ENCODE data around the gene PTPRO. TPM values are rescaled to one million over a fixed set of nuclear protein-coding genes. Genes with fewer than 3 reads are reported as not detected.

PTPRO gene
- total RNA-seq, 1 donor from 2014 or later, result 8.3 TPM

DNA sequence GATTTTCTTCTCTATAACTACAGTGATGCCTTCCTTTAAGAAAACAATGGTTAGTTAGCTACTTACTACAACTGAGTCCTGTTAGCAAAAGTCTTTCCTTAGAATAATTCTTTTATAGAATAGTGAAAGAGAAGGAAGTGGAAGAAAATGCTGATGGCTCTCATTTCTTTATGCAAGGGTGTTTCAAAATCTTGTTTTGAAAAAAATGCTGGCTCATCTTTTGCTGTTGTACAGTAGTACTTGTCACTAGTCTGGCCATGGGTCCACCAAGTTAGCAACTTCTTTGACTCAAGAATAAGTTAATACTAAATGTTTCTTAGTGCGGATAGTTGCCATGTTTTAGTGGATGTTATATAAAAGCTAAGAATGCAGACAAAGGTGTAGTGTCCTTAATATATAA, 225.4 kb downstream of the PTPRO start:
- intact Hi-C loops (cut with micrococcal nuclease), result loop anchor here (5.0 kb wide), 2 partner anchors 155 to 240 kb away; partner anchors contain the start of gene EPS8

DNA sequence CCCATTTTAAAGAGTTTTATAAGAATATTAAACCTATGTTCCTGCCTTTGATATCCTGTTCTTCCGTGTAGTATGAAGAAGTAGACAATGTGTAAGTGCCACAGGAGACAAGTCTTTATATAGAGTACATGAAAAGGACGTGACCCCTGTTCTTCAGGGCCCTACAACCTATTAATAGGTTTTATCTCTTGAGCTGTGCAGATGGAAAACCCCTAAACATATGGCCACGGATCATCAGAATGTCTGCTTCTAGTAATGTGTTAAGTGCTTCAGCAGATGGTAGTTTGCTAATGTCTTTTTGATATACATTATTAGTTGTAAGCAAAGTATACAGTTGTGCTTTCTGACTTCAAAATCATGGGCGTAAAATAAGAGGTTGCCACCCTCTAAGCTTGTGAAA, 228.5 kb downstream of the PTPRO start:
- intact Hi-C loops (cut with micrococcal nuclease), result no loop called here

DNA sequence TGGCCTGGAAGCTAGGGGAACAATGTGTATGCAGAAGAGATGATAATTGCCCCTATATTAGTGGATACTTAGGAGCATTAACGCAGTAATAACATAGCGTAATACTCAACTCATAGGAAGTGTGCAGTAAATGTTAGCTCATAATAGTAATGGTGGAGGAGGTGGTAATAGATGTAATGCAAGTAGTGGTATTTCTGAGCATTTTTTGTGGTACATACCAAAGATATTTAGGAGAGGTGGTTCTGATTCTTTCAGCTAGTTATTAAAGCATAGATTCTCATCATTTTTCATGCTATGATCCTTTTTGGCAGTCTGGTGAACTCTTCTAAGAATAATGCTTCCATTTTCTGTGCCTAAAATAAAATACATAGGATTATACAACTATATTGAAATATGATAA, 233.1 kb downstream of the PTPRO start:
- intact Hi-C loops (cut with micrococcal nuclease), result no loop called here

DNA sequence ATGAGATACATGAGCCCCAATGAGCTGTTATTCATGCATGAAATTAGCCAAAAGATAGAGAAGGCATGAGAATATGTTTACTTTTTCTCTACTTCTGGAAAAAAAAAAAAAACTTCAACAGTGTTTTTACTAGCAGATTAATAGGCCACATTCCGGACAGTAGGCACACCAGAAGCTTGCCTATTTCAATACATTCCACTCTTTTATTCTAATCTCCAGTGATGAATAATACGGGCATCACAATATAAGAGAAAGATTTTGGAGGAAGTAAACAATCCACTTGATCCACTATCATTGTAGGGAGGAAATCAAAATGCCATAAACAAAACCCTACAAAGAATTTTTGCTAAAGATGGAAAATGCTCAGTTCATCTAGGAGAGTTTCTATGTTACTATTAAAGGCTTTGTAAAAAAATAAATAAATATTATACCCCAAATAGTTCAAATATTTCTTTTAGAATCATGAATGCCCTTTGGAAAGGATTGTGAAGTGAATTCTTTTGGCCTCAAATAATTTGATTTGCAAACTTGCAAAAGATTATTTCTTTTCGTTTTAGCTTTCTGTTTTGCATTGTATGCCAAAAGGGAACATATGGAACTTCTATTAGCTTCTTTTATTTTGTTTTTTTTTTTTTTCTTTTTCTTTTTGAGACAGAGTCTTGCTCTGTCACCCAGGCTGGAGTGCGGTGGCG, 234.2 kb downstream of the PTPRO start:
- intact Hi-C loops (cut with micrococcal nuclease), result no loop called here

DNA sequence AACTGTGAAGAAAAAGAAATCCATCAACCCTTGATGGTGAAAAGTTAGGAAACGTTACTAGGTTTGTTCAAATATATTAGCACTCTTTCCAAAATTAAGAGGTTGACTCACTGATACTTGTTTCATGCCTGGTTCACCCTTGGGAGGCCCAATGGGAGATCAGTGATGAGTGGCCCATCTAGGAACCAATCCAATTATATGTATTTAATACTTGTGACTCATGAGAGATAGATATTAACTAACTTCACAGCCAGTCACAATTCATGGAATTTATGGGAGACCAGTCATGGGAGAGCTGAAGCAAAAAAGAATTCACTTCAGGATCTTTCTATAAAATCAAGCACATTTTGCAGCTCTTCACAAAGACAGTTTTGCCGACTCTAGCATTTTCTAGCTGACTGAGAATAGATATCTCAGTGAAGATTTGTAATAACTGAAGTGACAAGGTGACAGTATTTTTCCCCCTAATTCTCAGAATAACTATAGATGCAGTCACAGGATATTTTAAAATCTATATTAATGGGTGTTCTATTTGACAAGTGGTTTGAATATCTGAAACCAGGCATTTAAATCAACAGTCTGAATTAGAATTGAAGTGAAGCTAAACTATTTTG, 236.7 kb downstream of the PTPRO start:
- intact Hi-C loops (cut with micrococcal nuclease), result no loop called here

DNA sequence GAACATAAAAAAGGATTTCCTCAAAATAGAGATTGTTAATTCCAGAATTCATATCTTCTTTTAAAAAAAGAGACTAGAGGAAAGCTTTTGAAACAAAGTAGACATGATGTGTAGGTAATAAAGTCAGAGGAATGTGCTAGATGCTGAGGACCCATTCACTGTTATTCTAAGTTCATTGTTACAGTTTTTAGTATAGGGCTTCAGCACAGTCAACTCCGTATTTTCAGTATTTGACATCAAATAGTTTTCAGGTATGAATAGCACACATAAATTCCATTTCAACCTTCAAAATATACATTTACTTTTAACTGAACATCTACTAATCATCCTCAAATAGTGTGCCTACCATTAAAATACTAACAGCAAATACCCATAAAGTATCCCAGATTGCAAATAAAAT, 239.1 kb downstream of the PTPRO start:
- intact Hi-C loops (cut with micrococcal nuclease), result loop anchor here (5.0 kb wide), 4 partner anchors 599 to 1304 kb away; partner anchors contain the start of genes ARHGDIB, C12orf60 and WBP11

DNA sequence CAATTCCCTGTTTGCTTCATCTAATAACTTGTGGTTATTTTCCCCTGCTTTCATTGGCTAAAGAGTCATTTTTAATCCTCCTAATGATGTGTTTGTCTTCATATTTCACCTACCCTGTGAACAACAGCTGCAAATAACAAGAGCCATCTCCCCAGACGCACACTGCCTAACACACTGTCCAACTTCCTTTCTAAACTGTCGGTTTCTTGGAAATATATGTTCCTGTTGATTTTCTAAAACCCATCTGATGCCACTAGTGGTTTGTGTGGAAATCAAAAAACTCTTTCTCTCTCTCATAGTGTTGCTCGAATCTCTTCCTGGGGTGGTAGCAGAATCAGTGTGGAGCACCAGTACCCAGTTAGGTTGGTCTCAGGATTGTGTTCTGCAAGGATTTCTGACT, 240.0 kb downstream of the PTPRO start:
- intact Hi-C loops (cut with micrococcal nuclease), result loop anchor here (1.0 to 5.0 kb wide), 7 partner anchors 16 to 1305 kb away; partner anchors contain the start of genes ARHGDIB, C12orf60 and WBP11

DNA sequence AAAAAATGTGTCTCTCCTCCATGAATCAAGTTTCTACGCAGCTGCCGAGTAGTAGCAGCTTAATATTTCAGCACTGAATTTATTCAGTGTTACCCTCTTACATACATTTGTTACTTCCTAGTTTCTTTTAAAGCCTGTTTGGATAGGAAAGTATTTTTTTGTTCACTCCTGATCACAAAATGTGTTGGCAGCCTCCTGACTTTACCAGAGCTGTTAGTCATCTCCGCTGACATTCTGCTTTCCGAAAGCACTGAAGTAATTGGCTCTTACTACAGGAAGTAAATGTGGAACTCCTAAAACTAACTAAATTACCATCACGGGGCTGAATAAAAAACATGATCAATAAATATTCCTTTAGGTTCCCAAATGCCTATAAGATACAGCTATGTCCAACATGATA, 241.4 kb downstream of the PTPRO start:
- intact Hi-C loops (cut with micrococcal nuclease), result loop anchor here (1.0 to 5.0 kb wide), 7 partner anchors 8 to 1306 kb away; partner anchors contain the start of genes ARHGDIB, C12orf60, STRAP and WBP11

DNA sequence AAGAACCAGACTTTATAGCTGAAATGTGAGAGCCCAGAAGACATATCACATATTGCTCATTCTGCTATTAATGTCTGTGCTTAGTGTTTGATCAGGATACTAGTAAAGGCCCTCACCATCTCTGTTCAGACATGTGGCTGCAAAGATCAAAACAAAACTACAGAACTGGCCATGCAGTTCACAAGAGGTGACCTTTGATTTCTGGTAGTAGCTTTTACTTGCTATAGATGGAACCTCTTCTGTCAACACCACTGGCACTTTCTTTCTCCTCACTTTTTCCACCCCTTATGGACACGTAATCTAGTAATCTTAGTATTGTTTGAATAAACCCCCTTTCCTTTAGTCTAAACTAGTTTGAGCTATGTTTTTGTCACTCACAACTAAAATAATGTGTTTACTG, 252.0 kb downstream of the PTPRO start:
- intact Hi-C loops (cut with micrococcal nuclease), result loop anchor here (5.0 kb wide), 1 partner anchor 622 kb away; no protein-coding TSS in a partner anchor

DNA sequence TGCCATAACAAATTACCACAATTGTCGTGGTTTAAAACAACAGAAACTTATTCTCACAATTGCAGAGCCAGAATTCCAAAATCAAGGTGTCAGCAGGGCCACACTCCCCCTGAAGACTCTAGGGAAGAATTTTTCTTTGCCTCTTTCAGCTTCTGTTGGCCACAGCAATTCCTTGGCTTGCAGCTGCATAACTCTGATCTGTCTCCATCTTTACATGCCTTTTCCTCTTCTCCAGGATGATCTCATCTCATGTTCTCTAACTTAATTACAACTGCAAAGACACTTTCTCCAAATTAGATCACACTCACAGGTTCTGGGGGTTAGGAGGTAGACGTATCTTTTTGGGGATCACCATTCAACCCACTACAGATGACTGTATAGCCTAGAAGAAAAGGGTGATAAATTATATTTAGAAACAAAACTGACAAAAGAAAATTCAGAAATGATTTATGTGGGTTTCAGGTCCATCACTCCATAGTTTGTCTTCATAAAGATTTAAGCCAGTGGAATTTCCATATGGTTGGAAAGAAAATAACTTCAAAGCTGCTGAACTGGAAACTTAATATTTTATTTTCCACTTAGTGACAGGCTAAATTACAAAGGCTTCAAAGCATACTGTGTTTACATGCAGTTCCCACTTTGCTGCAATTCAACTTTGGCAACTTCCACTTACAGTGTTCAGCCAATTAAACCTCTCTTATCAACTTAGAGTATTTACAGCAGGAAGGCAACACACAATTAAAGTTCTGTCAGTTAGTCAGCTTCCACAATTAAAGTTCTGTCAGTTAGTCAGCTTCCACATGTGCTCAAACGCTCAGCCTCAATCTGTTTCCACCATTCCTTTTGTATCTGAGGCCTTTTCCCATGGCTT, 253.6 kb downstream of the PTPRO start:
- intact Hi-C loops (cut with micrococcal nuclease), result no loop called here

DNA sequence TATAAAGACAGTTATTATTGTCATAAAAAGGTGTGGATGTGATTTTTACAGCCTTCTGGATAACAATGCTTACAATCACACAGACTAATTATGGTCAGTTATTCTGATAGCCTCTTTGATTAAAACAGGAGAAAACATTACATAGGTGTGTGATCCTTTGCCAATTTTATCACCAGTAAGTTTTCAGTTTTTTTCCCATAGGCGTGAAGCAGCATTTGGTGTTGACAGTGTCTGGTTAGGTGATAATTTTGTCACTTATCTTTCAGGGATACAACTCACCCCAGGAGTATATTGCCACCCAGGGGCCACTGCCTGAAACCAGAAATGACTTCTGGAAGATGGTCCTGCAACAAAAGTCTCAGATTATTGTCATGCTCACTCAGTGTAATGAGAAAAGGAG, 258.1 kb downstream of the PTPRO start:
- intact Hi-C loops (cut with micrococcal nuclease), result loop anchor here (1.0 kb wide), 2 partner anchors 18 to 48 kb away; no protein-coding TSS in a partner anchor

DNA sequence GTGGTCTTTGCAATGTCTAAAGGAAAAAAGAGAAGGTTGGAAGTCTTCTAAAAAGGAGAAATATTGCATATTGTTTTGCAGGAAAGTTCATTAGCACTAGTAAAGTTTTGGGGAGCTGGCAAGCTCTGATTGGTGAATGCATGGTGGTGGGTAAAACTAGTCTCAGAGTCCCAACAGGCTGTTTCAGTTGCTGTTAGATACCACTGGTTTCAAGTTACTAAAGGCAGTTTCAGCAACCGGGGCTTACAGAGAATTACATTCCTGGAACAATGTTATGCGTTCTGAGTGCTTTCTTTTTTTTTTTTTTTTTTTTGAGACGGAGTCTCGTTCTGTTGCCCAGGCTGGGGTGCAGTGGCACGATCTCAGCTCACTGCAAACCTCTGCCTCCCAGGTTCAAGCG, 258.7 kb downstream of the PTPRO start:
- intact Hi-C loops (cut with micrococcal nuclease), result no loop called here

DNA sequence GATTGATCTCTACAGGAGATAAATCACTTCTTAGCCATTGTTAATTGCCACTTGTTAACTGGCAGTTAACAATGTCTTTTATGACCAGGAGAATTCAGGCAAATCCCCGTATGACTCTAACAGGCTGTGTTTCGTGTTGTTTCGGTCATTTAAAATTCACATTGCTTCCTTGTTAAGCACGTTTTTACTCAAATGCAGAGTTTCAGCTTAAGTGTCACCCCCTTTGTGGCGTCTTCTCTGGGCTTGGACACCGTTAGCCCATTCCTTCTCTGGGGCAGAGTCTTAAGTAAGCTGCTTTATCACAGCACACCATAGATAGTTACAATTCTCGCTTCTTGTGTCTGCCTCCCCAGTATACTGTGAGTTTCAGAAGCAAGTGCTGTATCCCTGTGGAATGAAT, 261.5 kb downstream of the PTPRO start:
- intact Hi-C loops (cut with micrococcal nuclease), result loop anchor here (1.0 to 2.0 kb wide), 6 partner anchors 13 to 357 kb away; no protein-coding TSS in a partner anchor

DNA sequence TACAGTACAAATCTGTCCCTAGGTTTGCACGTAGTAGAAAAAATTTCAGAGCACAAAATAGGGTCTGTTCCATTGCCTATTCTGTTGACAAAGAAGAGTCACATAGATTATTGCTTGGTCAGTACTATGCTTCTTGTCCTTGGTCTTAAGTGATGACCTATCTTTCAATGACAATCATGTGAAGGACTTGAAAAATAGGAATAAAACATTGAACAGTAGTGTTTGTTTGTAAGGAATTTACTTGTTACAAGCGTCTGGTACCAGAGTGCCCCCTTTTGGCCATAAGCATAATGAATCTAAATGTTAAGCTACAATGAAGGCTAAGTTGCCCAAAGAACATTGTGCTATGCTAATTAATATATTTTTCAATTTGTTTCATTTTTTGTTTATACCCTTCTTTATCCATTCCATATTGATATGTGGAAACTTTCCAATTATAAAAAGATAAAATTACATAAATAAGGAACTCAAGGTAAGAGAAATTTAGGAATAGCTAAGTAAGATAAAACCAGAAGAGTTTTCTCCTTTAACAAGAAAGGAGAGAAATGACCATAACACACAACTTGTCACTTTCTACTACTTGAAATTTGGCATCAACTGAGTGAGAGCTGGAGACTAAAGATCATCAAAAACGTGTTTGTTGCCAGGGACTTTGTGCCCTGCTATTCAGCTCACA, 262.2 kb downstream of the PTPRO start:
- intact Hi-C loops (cut with micrococcal nuclease), result loop anchor here (1.0 to 2.0 kb wide), 6 partner anchors 13 to 357 kb away; no protein-coding TSS in a partner anchor

DNA sequence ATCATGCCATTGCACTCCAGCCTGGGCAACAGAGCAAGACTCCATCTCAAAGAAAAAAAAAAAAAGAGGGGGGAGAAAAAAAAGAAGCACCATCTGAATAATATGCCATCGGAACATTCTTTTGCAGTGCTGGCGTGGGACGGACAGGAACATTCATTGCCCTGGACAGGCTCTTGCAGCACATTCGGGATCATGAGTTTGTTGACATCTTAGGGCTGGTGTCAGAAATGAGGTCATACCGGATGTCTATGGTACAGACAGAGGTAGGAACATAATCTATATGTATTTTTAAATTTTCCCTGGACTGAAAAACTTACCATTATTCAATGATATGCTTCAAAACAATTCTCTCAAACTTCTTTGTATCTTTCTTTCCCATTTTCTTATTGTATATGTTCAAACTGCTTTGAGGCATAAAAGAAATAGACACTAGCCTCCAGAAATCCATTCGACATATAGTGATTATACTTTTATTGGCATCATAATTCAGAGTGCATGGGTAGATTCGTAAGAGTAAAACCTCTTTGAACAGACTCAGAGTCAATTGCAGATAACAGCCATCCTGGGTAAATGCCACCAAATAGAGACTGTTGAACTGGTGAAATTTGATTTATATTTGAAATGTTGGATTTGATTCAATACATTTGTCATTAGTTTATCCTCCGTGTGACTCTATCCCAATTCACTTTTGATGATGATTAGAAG, 267.2 kb downstream of the PTPRO start:
- intact Hi-C loops (cut with micrococcal nuclease), result loop anchor here (1.0 to 5.0 kb wide), 7 partner anchors 111 to 323 kb away; partner anchors contain the start of genes DERA, EPS8 and STRAP

DNA sequence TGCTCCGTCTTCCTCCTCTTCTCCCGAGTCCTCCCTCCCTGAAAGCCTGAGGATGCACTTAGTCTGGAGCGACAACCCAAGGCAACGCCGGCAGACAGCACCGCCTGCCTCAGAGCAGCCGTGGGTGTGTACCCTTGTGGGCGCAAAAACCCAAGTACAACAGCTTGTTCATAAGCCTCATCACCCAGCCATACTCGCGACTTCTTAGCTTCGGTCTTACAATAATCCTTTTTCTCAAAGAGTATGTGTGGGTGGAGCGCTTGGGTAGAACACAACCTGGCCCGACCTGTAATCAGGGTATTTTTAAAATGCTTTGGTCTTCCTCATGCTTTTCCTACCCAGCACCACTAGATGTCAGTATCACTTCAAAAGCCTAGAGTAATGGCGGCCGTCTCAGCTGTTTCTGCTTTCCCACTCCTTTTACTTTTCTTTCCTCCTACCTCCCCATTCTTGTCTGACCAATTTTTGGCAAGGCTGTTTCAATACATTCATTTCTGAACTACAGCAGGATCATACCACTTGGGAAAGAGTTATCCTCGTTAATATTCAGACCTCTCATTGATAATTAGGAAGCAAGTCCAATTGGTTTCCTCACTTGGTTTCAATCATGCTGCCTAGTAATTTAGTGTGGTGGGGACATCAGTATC, 268.0 kb downstream of the PTPRO start:
- intact Hi-C loops (cut with micrococcal nuclease), result loop anchor here (1.0 to 5.0 kb wide), 7 partner anchors 110 to 322 kb away; partner anchors contain the start of genes DERA, EPS8 and STRAP

DNA sequence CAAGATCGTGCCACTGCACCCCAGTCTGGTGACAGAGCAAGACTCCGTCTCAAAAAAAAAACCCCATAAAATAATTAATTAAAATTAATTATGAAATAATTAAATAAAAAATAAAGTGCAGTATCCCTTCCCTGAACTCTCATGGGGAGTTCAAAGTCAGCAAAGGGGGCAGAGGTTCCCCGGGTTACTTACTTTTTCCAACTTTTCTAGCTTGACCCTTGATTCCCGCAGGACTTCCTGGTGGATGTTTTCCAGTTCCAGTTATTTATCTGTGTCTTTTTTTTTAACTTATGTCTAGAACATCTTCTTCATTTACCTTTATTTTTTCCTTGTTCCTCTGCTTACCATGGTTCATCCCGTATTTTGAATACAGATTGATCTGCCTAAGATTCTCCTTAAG, 269.5 kb downstream of the PTPRO start:
- intact Hi-C loops (cut with micrococcal nuclease), result loop anchor here (2.0 to 5.0 kb wide), 3 partner anchors 109 to 320 kb away; partner anchors contain the start of gene DERA

DNA sequence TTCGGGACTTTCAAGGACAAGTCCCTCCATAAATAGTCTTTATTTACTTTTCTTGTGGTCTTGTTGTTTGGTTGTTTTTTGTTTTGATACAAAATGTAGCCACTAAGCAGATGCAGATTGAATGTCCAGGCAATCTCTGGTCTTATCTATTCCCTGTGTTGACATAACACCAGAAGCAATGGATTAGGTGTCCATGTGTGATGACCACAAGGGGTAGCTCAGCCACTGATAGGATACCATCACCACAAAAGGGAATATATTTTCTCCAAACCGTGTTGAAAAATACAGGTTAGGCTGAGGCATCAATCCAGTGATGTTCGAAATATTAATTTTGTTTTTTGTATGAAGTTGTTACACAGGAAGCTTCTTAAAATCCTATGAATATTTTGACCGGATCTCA, 270.6 kb downstream of the PTPRO start:
- intact Hi-C loops (cut with micrococcal nuclease), result loop anchor here (5.0 kb wide), 2 partner anchors 179 to 319 kb away; partner anchors contain the start of gene DERA

DNA sequence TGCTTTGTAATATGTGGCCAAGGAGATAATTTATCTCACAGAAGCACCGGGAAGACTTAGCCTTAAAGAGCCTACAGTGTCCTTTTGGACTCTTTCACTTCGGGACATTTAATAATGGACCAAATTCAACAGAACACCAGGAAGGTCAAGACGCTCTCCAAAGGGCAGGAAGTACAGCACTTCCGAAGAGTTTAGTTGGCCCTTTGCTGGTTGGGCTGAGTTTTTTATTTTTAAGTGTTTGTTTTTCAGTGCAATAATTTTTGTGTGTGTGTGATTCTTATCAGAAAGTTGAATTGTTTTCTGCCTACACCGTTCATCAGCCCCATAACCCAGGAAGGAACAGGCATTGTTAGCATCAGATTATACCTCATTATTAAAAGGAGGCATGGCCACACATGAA, 273.9 kb downstream of the PTPRO start:
- intact Hi-C loops (cut with micrococcal nuclease), result no loop called here
